Measurements from ENCODE around the gene VEZT.

DNA sequence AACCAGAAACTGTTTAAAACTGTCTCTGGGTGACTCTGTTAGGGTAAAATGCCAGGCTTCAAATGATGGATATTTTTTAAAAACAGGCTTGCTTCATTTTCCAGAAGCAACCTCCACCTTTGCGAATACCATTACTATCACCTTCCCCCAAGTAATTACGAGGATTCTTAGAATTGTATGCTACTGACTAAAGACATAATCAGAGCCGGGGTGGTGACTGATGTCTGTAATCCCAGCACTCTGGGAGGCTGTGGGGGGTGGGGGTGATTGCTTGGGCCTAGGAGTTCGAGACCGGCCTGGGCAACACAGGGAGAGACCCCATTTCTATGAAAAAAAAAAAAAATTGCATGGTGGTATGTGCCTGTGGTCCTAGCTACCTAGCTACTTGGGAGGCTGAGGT lies 38.6 kb upstream of the VEZT start:
- TF ChIP-seq, protein P1, sequence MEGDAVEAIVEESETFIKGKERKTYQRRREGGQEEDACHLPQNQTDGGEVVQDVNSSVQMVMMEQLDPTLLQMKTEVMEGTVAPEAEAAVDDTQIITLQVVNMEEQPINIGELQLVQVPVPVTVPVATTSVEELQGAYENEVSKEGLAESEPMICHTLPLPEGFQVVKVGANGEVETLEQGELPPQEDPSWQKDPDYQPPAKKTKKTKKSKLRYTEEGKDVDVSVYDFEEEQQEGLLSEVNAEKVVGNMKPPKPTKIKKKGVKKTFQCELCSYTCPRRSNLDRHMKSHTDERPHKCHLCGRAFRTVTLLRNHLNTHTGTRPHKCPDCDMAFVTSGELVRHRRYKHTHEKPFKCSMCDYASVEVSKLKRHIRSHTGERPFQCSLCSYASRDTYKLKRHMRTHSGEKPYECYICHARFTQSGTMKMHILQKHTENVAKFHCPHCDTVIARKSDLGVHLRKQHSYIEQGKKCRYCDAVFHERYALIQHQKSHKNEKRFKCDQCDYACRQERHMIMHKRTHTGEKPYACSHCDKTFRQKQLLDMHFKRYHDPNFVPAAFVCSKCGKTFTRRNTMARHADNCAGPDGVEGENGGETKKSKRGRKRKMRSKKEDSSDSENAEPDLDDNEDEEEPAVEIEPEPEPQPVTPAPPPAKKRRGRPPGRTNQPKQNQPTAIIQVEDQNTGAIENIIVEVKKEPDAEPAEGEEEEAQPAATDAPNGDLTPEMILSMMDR (conservative IDR thresholded peaks at IDR 0.05 in 1 of 2, IDR thresholded peaks at IDR 0.05 in 1 of 2; ENCODE audit: low read depth in 1 of 2, low read length in 2 of 2), result no peak
- no peak for TF ChIP-seq EZH2 (IDR thresholded peaks at IDR 0.05; ENCODE audit: low read length, missing control alignments)
